ENCODE data around the gene EGFL8.
"Not testable (repeated sequence)": the region's sequence is repeated elsewhere in the genome, so short reads cannot be mapped to it uniquely, and the experiment has no call there.

Gene EGFL8

GRCh38 chr6:32198345-32198696 lies 33.9 kb downstream of the EGFL8 start:
- no peak for DNase-seq

GRCh38 chr6:32198866-32199265 lies 34.5 kb downstream of the EGFL8 start:
- no peak for DNase-seq

GRCh38 chr6:32200711-32201475 lies 36.5 kb downstream of the EGFL8 start:
- no peak for DNase-seq

GRCh38 chr6:32202186-32202585 lies 37.8 kb downstream of the EGFL8 start:
- no peak for DNase-seq

GRCh38 chr6:32203426-32204267 lies 39.3 kb downstream of the EGFL8 start:
- DNase-seq, result no peak

GRCh38 chr6:32204268-32204715 lies 39.9 kb downstream of the EGFL8 start:
- DNase-seq, result no peak

GRCh38 chr6:32208996-32209395 lies 44.6 kb downstream of the EGFL8 start:
- no peak for DNase-seq

- no peak for DNase-seq
Observed at GRCh38 chr6:32210191-32210601, 45.8 kb downstream of the EGFL8 start.

- DNase-seq, result not testable (repeated sequence)
Observed at GRCh38 chr6:32211432-32211831, 47.0 kb downstream of the EGFL8 start.

- no peak for DNase-seq
Observed at GRCh38 chr6:32212076-32212760, 47.8 kb downstream of the EGFL8 start.

- no peak for DNase-seq
Observed at GRCh38 chr6:32213649-32214048, 49.3 kb downstream of the EGFL8 start.

- no peak for DNase-seq
Observed at GRCh38 chr6:32214126-32214525, 49.7 kb downstream of the EGFL8 start.

- no peak for DNase-seq
Observed at GRCh38 chr6:32215617-32216016, 51.2 kb downstream of the EGFL8 start.

- no peak for DNase-seq
Observed at GRCh38 chr6:32216285-32216684, 51.9 kb downstream of the EGFL8 start.

GRCh38 chr6:32216998-32217397 lies 52.6 kb downstream of the EGFL8 start:
- DNase-seq, result no peak
